Epithelial cell of proximal tubule (primary cell): ENCODE data around the gene NEK10. TPM values are rescaled to one million over a fixed set of nuclear protein-coding genes. Genes with fewer than 3 reads are reported as not detected.

ENCODE experiments used
- DNase-seq: peaks from one replicate; pipeline ENCODE4 v3.0.0-alpha.2; 2011; ENCODE audit warnings: low read depth
- H3K4me3 ChIP-seq: 2 replicates; pipeline ENCODE4 v1.5.1; 2011; ENCODE audit warnings: low read depth, mild to moderate bottlenecking, low read length
- total RNA-seq: library from RNA; depleted of rRNA; stranded (reverse); fragments of >200 nt; gene quantifications from 2 replicates; pipeline ENCODE4 v1.2.3, GENCODE V29; 2015
- TF ChIP-seq, protein P1 (sequence below): conservative IDR thresholded peaks from 2 replicates; pipeline ENCODE4 v1.5.1; 2012; ENCODE audit warnings: low read depth, mild to moderate bottlenecking, low read length

Gene NEK10
- total RNA-seq, 1 donor from 2014 or later, result 0.06 TPM

DNA sequence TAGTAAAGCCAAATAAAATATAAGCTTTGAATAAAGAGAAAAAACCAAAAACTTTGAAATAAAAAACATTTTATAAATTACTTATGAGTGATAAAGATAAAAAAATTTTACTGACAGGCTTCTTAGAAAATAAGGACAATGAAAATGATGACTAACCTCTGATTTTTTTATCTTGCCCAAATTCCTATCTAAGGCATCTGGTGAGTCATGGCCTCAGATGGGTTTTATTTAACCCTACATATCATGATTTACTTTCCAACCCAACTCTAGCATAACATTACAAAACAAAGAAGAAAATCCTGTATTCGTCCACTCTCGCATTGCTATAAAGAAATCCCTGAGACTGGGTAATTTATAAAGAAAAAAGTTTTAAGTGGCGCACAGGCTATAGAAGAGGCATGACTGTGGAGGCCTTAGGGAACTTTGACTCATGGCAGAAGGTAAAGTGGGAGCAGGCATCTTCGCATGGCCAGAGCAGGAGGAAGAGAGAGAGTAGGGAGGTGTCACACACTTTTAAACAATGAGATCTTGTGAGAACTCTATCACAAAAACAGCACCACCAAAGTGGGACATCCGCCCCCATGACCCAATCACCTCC is 152.1 kb downstream of the NEK10 start:
- DNase-seq, result no peak
- H3K4me3 ChIP-seq, result no peak overlapping the region
- TF ChIP-seq, protein P1, sequence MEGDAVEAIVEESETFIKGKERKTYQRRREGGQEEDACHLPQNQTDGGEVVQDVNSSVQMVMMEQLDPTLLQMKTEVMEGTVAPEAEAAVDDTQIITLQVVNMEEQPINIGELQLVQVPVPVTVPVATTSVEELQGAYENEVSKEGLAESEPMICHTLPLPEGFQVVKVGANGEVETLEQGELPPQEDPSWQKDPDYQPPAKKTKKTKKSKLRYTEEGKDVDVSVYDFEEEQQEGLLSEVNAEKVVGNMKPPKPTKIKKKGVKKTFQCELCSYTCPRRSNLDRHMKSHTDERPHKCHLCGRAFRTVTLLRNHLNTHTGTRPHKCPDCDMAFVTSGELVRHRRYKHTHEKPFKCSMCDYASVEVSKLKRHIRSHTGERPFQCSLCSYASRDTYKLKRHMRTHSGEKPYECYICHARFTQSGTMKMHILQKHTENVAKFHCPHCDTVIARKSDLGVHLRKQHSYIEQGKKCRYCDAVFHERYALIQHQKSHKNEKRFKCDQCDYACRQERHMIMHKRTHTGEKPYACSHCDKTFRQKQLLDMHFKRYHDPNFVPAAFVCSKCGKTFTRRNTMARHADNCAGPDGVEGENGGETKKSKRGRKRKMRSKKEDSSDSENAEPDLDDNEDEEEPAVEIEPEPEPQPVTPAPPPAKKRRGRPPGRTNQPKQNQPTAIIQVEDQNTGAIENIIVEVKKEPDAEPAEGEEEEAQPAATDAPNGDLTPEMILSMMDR, result no peak

GRCh38 chr3:27216295-27216855 is 152.8 kb downstream of the NEK10 start:
- TF ChIP-seq, protein P1, result no peak
- DNase-seq, result no peak
- no peak overlapping the region for H3K4me3 ChIP-seq

GRCh38 chr3:27213450-27213849 is 155.7 kb downstream of the NEK10 start:
- TF ChIP-seq, protein P1, result no peak
- no peak overlapping the region for H3K4me3 ChIP-seq
- DNase-seq, result no peak

- no peak for DNase-seq
- H3K4me3 ChIP-seq, result no peak overlapping the region
- TF ChIP-seq, protein P1, result no peak
Observed at GRCh38 chr3:27209617-27210264, 159.4 kb downstream of the NEK10 start.

DNA sequence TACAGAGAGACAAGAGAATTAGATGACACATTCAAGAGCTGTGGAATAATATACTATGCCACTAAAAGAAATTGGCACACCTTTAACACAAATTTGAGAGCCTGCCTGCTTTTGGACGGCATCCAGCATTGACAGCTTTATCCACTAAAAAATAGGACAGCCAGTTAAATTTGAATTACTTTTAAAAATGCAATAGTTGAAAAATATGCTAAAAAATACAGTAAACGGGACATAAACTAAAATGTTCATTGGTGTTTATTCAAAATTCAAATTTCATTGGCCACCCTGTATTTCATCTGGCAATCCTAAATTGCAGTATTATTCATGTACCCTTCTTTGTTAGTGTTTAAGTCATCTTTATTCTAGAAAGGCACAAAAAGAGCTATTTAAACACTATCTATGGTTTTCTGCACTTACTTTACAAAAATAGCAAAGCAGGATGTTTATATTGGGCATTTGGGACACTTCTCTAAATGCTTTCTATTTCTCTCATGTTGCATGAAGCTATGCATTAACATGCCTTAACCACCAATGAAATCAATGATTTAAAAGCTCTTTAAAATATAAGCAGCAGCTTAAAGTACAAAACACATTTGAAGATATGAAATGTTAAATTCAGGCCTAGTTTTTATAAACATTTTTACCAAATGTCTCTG is 160.1 kb downstream of the NEK10 start:
- TF ChIP-seq, protein P1, result no peak
- DNase-seq, result no peak

DNA sequence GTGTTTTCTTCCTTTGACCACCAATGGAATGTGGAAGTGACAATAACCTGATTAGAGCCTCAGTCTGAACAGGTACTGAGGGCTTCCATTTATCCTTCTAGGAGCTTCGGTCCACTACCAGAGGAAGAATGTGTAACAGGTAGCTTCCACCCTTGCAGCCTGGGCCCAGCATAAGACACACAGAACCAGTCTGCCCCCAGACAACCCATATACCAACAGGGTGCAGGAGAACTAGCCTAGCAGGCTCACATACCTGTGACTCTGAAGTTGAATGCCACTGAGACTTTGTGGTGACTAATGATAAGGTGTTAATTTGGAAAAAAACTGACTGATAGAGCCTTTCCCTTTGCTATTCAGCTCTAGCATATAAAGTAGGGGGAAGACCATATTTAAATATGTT is 166.2 kb downstream of the NEK10 start:
- H3K4me3 ChIP-seq, result no peak overlapping the region
- DNase-seq, result no peak
- TF ChIP-seq, protein P1, result no peak

More for the DNA sequence above, 160.1 kb downstream of the NEK10 start:
- H3K4me3 ChIP-seq, result no peak overlapping the region
